Epidermal melanocyte (primary cell): Measurements from ENCODE around the gene IQSEC3.
"Not testable (repeated sequence)": the region's sequence is repeated elsewhere in the genome, so short reads cannot be mapped to it uniquely, and the experiment has no call there.

ENCODE experiments used
- DNase-seq: peaks from one replicate; pipeline ENCODE4 v3.0.0; 2011; ENCODE audit warnings: low spot score; ENCODE audit not compliant: insufficient read length

IQSEC3 gene

GRCh38 chr12:213527-213932 is 147.0 kb downstream of the IQSEC3 start:
- DNase-seq = no peak

GRCh38 chr12:214003-214741 is 147.6 kb downstream of the IQSEC3 start, which contains the start of gene SLC6A12:
SLC6A12 (minus strand) TSS chr12:214157; CDS start chr12:209986, 4,171 bp downstream.
- DNase-seq = no peak

GRCh38 chr12:215116-215515 is 148.5 kb downstream of the IQSEC3 start:
- DNase-seq = no peak

- DNase-seq = not testable (repeated sequence)
Observed at GRCh38 chr12:217029-217428, 150.5 kb downstream of the IQSEC3 start.

- no peak for DNase-seq
Observed at GRCh38 chr12:218221-218620, 151.7 kb downstream of the IQSEC3 start.

GRCh38 chr12:218728-219590 is 152.4 kb downstream of the IQSEC3 start:
- no peak for DNase-seq

- DNase-seq = no peak
Observed at GRCh38 chr12:219891-220352, 153.4 kb downstream of the IQSEC3 start.

GRCh38 chr12:220491-220890 is 153.9 kb downstream of the IQSEC3 start:
- DNase-seq = no peak

GRCh38 chr12:220946-221550 is 154.5 kb downstream of the IQSEC3 start:
- no peak for DNase-seq

- no peak for DNase-seq
Observed at GRCh38 chr12:221736-222135, 155.2 kb downstream of the IQSEC3 start.

- DNase-seq = no peak
Observed at GRCh38 chr12:223841-224240, 157.3 kb downstream of the IQSEC3 start.

GRCh38 chr12:224330-224729 is 157.8 kb downstream of the IQSEC3 start:
- DNase-seq = no peak

GRCh38 chr12:225012-225411 is 158.4 kb downstream of the IQSEC3 start:
- no peak for DNase-seq

GRCh38 chr12:226401-226800 is 159.8 kb downstream of the IQSEC3 start:
- DNase-seq = no peak

GRCh38 chr12:227286-227915 is 160.8 kb downstream of the IQSEC3 start:
- DNase-seq = no peak
